ENCODE measurements around the gene SLC35G6.

Gene SLC35G6

GRCh38 chr17:7484919-7485377 lies 3.7 kb downstream of the SLC35G6 start:
- Mint-ChIP-seq H3K36me3 (ENCODE audit: low read depth) (peaks cover 25% of the 10 kb centered on the region), H3K27ac (peak overlapping the region; percentile 100), H3K4me3 (peak overlapping the region; percentile 93 to 98 (median 97)), H3K4me1 (peaks cover 73% of the 10 kb centered on the region), H3K9me3 (no peaks in the 10 kb centered on the region), H3K27me3 (ENCODE audit: low read depth) (no peaks in the 10 kb centered on the region)
- TF ChIP-seq CTCF (IDR thresholded peaks at IDR 0.05; ENCODE audit: unreplicated experiment in 3 of 3) = no peak

GRCh38 chr17:7486181-7486580 lies 4.9 kb downstream of the SLC35G6 start:
- no peaks in the 10 kb centered on the region for H3K9me3 Mint-ChIP-seq
- no peak for TF ChIP-seq CTCF (IDR thresholded peaks at IDR 0.05; ENCODE audit: unreplicated experiment in 3 of 3)
- peaks cover 74% of the 10 kb centered on the region for H3K4me1 Mint-ChIP-seq
- peak overlapping the region; percentile 73 to 93 (median 78) for H3K4me3 Mint-ChIP-seq
- peaks cover 33% of the 10 kb centered on the region for H3K36me3 Mint-ChIP-seq (ENCODE audit: low read depth)
- H3K27me3 Mint-ChIP-seq (ENCODE audit: low read depth) = no peaks in the 10 kb centered on the region
- peak overlapping the region; percentile 9 to 80 (median 32) for H3K27ac Mint-ChIP-seq

GRCh38 chr17:7490144-7490543 lies 8.9 kb downstream of the SLC35G6 start:
- H3K36me3 Mint-ChIP-seq (ENCODE audit: low read depth) = peaks cover 59% of the 10 kb centered on the region
- no peaks in the 10 kb centered on the region for H3K9me3 Mint-ChIP-seq
- H3K27ac Mint-ChIP-seq = no peak overlapping the region
- H3K4me3 Mint-ChIP-seq = no peak overlapping the region
- TF ChIP-seq CTCF (IDR thresholded peaks at IDR 0.05; ENCODE audit: unreplicated experiment in 3 of 3) = no peak
- H3K27me3 Mint-ChIP-seq (ENCODE audit: low read depth) = no peaks in the 10 kb centered on the region
- H3K4me1 Mint-ChIP-seq = peaks cover 50% of the 10 kb centered on the region

GRCh38 chr17:7491583-7491982 lies 10.3 kb downstream of the SLC35G6 start:
- peak overlapping the region in 2 of 3 experiments; percentile 16 to 73 for H3K27ac Mint-ChIP-seq
- peaks cover 38% of the 10 kb centered on the region for H3K4me1 Mint-ChIP-seq
- H3K36me3 Mint-ChIP-seq (ENCODE audit: low read depth) = peaks cover 64% of the 10 kb centered on the region
- H3K27me3 Mint-ChIP-seq (ENCODE audit: low read depth) = no peaks in the 10 kb centered on the region
- TF ChIP-seq CTCF (IDR thresholded peaks at IDR 0.05; ENCODE audit: unreplicated experiment in 3 of 3) = no peak
- peak overlapping the region in 1 of 3 experiments; percentile 1 for H3K4me3 Mint-ChIP-seq
- H3K9me3 Mint-ChIP-seq = no peaks in the 10 kb centered on the region

- no peak for TF ChIP-seq CTCF (IDR thresholded peaks at IDR 0.05; ENCODE audit: unreplicated experiment in 3 of 3)
- H3K4me1 Mint-ChIP-seq = peaks cover 22% of the 10 kb centered on the region
- H3K9me3 Mint-ChIP-seq = no peaks in the 10 kb centered on the region
- no peak overlapping the region for H3K27ac Mint-ChIP-seq
- H3K4me3 Mint-ChIP-seq = no peak overlapping the region
- peaks cover 78% of the 10 kb centered on the region for H3K36me3 Mint-ChIP-seq (ENCODE audit: low read depth)
- no peaks in the 10 kb centered on the region for H3K27me3 Mint-ChIP-seq (ENCODE audit: low read depth)
Observed at GRCh38 chr17:7493941-7494340, 12.7 kb downstream of the SLC35G6 start.

- Mint-ChIP-seq H3K27me3 (ENCODE audit: low read depth) (no peaks in the 10 kb centered on the region), H3K27ac (no peak overlapping the region), H3K4me1 (peaks cover 6% of the 10 kb centered on the region), H3K9me3 (no peaks in the 10 kb centered on the region), H3K4me3 (no peak overlapping the region), H3K36me3 (ENCODE audit: low read depth) (peaks cover 76% of the 10 kb centered on the region)
- no peak for TF ChIP-seq CTCF (IDR thresholded peaks at IDR 0.05; ENCODE audit: unreplicated experiment in 3 of 3)
Observed at GRCh38 chr17:7495906-7496434, 14.7 kb downstream of the SLC35G6 start.

Measured in nephron (organoid).